Mesothelial cell of epicardium (in vitro differentiated cells): ENCODE measurements around the gene SASH3. TPM values are rescaled to one million over a fixed set of nuclear protein-coding genes. Genes with fewer than 3 reads are reported as not detected.

Experiments
- DNase-seq, 2 experiments: peaks; one replicate each; pipeline ENCODE4 v3.0.0; 2021; ENCODE audit warnings: low spot score in 2 of 2; ENCODE audit not compliant: unreplicated experiment in 2 of 2
- H3K27ac Mint-ChIP-seq: 2 replicates; pipeline ENCODE4 v1.8.0; 2021; ENCODE audit warnings: mixed read lengths
- H3K27me3 Mint-ChIP-seq: 2 replicates; pipeline ENCODE4 v1.8.0; 2021; ENCODE audit warnings: low read depth, mixed read lengths
- H3K36me3 Mint-ChIP-seq: 2 replicates; pipeline ENCODE4 v1.8.0; 2021; ENCODE audit warnings: mixed read lengths
- H3K4me1 Mint-ChIP-seq: 2 replicates; pipeline ENCODE4 v1.8.0; 2021; ENCODE audit warnings: mixed read lengths
- H3K4me3 Mint-ChIP-seq: 2 replicates; pipeline ENCODE4 v1.8.0; 2021; ENCODE audit warnings: mild to moderate bottlenecking, moderate library complexity, mixed read lengths
- H3K9me3 Mint-ChIP-seq: 2 replicates; pipeline ENCODE4 v1.8.0; 2021; ENCODE audit warnings: mixed read lengths
- CTCF ChIP-seq: fragments of 200-600 bp; sonication (generic); IDR thresholded peaks from one replicate; pipeline ENCODE4 v1.5.0; 2021; ENCODE audit warnings: antibody characterized with exemption; ENCODE audit not compliant: unreplicated experiment
- total RNA-seq: library from RNA; stranded (reverse); gene quantifications from 3 replicates; pipeline ENCODE4 v1.2.1, GENCODE V29; 2021

The SASH3 gene
- total RNA-seq, 1 donor from 2014 or later: not detected

GRCh38 chrX:129792586-129793291 is 13.0 kb downstream of the SASH3 start:
- Mint-ChIP-seq H3K27me3 (no peaks in the 10 kb centered on the region), H3K4me3 (no peak overlapping the region), H3K27ac (no peak overlapping the region), H3K4me1 (no peaks in the 10 kb centered on the region), H3K36me3 (no peaks in the 10 kb centered on the region), H3K9me3 (peaks cover 4% of the 10 kb centered on the region)
- DNase-seq: no peak
- TF ChIP-seq CTCF: no peak

GRCh38 chrX:129793604-129794191 is 13.9 kb downstream of the SASH3 start:
- DNase-seq: no peak
- no peaks in the 10 kb centered on the region for H3K9me3 Mint-ChIP-seq
- H3K4me3 Mint-ChIP-seq: no peak overlapping the region
- H3K4me1 Mint-ChIP-seq: no peaks in the 10 kb centered on the region
- TF ChIP-seq CTCF: no peak
- peaks cover 4% of the 10 kb centered on the region for H3K36me3 Mint-ChIP-seq
- H3K27ac Mint-ChIP-seq: no peak overlapping the region
- H3K27me3 Mint-ChIP-seq: no peaks in the 10 kb centered on the region

GRCh38 chrX:129795584-129795983 is 15.8 kb downstream of the SASH3 start:
- no peak overlapping the region for H3K27ac Mint-ChIP-seq
- peaks cover 4% of the 10 kb centered on the region for H3K4me1 Mint-ChIP-seq
- H3K9me3 Mint-ChIP-seq: peaks cover 6% of the 10 kb centered on the region
- no peak for DNase-seq
- H3K27me3 Mint-ChIP-seq: no peaks in the 10 kb centered on the region
- TF ChIP-seq CTCF: no peak
- H3K4me3 Mint-ChIP-seq: no peak overlapping the region
- H3K36me3 Mint-ChIP-seq: peaks cover 7% of the 10 kb centered on the region

- Mint-ChIP-seq H3K27ac (no peak overlapping the region), H3K4me1 (peaks cover 4% of the 10 kb centered on the region), H3K4me3 (no peak overlapping the region), H3K36me3 (peaks cover 7% of the 10 kb centered on the region), H3K9me3 (peaks cover 6% of the 10 kb centered on the region), H3K27me3 (no peaks in the 10 kb centered on the region)
- no peak for TF ChIP-seq CTCF
- no peak for DNase-seq
These were observed 17.6 kb downstream of the SASH3 start for GRCh38 chrX:129797251-129797906.

GRCh38 chrX:129798456-129798855 is 18.7 kb downstream of the SASH3 start:
- Mint-ChIP-seq H3K4me3 (no peak overlapping the region), H3K27me3 (no peaks in the 10 kb centered on the region), H3K36me3 (peaks cover 7% of the 10 kb centered on the region), H3K27ac (no peak overlapping the region), H3K9me3 (peaks cover 6% of the 10 kb centered on the region), H3K4me1 (peaks cover 4% of the 10 kb centered on the region)
- DNase-seq: no peak
- TF ChIP-seq CTCF: no peak
